GM18498 (cell line): ENCODE results near the gene LCN10.
"Not testable (repeated sequence)": the region's sequence is repeated elsewhere in the genome, so short reads cannot be mapped to it uniquely, and the experiment has no call there.

Experiments
- ATAC-seq: cut with Tn5 transposase; IDR thresholded peaks from one replicate; pipeline ENCODE4 v1.9.1; 2021; ENCODE audit warnings: mild to moderate bottlenecking, moderate library complexity; ENCODE audit not compliant: unreplicated experiment

The LCN10 gene

DNA sequence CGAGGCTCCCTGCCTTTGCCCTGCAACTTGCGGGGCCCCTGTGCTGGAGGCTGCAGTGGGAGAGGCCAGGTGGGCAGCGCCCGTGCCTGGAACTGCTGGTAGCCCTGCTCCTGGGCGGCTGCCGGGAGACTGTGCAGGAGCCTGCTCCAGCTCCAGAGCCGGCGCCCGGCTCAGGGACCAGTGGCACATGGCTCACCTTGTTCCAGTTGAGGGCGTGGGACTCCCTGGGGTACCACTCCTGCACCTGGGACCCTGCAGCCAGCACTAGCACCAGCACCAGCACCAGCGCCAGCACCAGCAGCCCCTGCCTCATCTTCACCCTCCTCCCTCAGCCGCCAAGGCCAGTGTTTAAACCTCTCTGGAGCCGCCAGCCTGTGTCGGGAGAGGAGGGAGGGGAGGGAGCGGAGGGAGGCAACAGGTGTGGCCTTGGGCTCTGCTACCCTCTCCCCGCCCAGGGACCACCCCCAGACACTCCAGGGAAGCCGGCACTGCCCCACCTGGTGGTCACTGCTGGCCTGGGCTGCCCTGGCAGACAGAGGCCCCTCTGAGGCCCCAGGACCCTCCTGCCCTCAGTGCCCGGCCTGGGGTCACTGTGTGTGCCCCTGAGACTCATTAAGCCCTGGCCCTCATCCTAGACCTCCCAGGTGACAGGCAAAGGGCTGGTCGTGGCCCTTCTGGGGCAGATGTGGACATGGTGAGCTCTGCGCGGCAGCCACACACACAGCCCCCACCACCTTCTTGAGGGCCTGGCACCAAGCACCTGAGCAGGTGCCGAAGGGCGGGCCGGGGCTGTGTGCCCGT lies at the start of gene LCN10:
TSS of gene LCN10 (minus strand) at position 350 of the 801 bp plus-strand sequence. CDS start at position 313, 37 bp downstream.
- ATAC-seq: no peak

DNA sequence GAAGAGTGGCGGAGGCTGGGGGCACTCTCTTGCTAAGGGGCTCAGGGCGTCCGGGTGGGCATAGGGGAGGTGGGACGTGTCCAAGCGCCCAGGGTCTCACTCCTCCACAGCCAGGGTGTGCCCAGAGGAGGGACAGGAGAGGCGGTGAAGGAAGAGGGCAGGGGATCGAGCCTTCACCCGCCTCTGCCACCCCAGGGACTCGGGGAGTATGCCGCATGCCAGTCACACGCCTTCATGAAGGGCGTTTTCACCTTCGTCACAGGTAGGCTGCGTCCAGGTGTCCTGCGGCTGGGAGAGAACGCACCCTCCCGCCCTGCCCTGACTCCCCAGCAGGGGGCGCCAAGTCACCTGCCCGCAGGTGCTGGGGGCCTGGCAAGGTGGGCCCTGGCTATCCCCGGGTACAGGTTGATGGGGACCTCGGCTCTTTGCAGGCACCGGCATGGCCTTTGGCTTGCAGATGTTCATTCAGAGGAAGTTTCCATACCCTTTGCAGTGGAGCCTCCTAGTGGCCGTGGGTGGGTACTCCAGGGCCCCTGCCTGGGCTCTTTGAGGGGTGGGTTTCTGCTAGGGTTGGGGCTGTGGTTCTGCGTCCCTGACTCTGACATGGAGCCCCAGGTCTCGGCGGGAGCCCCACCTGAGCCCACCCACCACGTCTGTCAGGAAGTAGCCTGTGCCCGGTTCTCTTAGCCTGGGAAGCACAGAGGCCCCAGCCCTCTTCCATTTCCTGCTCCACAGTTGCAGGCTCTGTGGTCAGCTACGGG lies 49.0 kb upstream of the LCN10 start:
- ATAC-seq: peak; percentile 6

DNA sequence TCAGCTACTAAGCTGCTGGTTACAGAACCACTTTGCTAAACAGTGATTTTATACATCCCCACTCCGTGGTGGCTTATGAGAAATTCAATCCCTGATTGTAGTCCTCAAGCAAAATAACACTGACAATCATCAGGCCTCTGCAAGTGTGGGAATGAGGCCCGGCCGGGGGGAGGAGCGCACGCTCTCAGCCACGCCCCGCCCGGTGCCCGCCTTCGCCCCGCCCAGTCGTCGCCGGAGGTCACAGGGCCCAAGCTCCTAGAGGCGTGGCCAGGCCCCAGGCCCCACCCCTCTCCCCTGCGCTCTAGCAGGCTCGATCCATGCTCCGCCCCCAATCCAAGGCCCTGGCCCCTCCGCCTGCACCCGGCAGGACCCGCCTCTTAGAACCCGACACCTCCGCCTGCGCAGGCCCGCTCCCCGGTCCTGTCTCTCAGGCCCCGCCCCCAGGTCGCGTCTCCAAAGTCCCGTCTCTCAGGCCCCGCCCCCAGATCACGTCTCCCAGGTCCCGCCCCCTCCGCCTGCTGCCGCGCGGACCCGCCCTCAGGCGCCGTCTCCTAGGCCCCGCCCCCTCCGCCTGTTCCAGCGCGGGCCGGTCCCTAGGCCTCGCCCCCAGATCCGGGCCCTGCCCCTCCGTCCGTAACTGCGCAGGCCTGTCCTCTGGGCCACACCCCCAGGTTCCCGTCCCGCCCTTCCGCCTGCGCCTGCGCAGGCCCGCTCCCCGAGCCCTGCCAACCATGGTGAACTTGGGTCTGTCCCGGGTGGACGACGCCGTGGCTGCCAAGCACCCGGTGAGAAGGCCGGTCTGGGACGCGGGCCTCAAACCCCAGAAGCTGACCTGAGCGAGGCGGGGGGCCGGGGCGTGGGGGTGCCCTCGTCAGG lies 48.1 kb upstream of the LCN10 start, which contains the start of gene TMEM141:
TSS of gene TMEM141 (plus strand) at position 705 of the 876 bp plus-strand sequence. CDS start at position 732, 27 bp downstream.
- ATAC-seq: peak; percentile 87

DNA sequence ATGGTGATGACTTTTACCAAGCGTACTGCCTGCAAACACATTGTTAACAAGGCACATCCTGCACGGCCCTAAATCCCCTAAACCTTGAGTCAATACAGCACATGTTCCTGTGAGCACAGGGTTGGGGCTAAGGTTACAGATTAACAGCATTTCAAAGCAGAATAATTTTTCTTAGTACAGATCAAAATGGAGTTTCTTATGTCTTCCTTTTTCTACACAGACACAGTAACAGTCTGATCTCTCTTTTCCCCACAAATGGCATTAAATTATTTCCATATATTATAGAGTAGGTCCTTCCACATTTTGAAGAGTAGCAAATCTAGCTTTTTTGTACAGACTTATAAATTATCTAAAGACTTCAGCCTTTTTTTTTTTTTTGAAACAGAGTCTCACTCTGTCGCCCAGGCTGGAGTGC lies 46.8 kb upstream of the LCN10 start:
- no peak for ATAC-seq

DNA sequence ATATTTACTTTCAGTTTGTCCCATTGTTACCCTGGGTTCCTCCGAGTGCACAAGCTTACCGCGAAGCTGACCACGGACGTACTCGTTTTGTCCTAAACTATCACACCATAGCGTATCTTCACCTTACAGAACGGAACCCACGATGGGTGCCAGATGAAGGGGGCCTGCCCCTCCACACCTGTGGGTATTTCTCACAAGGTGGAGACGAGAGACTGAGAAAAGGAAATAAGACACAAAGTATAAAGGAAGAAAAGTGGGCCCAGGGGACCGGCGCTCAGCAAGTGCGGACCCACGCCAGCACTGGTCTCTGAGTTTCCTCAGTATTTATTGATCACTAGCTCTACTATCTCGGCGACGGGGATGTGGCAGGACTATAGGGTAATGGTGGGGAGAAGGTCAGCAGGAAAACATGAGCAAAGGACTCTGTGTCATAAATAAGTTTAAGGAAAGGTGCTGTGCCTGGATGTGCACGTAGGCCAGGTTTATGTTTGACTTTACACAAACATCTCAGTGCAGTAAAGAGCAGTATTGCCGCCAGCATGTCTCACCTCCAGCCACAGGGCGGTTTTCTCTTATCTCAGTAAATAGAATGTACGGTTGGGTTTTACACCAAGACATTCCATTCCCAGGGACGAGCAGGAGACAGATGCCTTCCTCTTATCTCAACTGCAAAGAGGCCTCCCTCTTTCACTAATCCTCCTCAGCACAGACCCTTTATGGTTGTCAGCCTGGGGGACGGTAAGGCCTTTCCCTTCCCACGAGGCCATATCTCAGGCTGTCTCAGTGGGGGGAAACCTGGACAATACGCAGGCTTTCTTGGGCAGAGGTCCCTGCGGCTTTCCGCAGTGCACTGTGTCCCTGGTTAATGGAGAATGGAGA lies 46.1 kb upstream of the LCN10 start:
- ATAC-seq: not testable (repeated sequence)

DNA sequence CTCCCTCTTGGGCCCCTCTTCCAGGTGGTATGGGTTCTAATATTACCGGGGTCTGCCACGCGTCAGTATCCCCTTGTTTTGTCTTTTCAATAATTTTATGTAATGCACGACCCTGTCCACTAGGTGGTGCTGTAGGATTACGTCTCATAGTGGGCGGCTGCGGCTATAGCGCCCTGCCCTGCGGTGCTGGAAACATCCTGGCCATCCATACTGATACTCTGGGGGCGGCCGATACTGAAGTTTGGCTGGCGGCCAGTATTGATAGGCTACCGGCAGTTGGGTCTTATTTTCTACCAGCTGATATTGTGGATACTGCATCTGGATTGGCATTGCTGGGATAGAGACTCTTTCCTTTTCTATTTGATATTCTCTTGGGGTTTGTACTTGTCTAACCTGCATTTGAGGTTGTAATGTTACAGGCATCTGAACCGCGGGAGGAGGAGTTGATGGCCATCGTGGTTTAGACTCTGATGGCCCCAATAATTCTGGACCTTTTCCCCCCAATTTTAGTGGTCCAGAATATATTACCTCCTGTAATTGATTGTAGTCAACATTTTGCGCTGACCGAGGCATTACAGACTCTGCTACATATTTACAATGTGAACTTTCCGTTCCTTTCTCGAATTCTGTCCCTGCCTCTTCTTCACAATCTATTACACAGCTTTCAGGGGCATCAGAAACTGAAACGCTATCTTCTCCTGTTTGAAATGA lies 45.1 kb upstream of the LCN10 start:
- ATAC-seq: no peak

DNA sequence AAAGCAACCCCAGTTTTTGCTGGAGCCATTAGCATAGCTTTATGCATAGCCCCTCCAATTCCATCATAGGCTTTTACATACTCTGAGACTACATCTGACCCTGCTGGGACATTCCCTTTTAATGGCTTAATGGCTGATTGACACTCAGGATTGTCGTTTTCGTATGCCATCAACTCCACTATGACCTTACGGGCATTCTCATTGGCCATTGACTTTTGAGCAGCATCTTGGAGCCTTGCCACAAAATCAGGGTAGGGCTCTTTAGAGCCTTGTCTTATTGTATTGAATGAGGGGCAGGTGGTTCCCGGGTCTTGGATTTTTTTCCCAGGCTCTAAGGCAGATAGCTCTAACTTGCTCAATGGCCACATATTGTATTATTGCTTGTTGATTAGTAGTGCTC lies 44.2 kb upstream of the LCN10 start:
- ATAC-seq: not testable (repeated sequence)

DNA sequence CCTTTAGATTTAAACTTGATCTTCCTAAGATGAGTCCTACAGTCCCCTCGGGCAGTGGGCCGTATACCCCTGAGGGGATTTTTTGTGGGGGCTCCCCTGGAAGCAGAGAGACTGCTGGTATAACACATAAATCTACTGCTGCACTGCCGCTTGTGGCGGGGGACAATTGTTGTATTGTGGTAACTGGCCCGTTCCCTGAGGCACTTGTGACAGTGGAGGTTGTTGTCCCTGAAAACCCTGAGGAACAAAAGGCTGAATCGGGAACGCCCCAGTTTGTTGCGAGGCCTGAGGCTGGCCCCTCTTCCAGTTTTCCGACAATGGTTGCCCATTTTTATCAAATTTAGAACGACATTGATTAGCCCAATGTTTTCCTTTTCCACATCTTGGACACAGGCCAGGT lies 43.7 kb upstream of the LCN10 start:
- no peak for ATAC-seq

DNA sequence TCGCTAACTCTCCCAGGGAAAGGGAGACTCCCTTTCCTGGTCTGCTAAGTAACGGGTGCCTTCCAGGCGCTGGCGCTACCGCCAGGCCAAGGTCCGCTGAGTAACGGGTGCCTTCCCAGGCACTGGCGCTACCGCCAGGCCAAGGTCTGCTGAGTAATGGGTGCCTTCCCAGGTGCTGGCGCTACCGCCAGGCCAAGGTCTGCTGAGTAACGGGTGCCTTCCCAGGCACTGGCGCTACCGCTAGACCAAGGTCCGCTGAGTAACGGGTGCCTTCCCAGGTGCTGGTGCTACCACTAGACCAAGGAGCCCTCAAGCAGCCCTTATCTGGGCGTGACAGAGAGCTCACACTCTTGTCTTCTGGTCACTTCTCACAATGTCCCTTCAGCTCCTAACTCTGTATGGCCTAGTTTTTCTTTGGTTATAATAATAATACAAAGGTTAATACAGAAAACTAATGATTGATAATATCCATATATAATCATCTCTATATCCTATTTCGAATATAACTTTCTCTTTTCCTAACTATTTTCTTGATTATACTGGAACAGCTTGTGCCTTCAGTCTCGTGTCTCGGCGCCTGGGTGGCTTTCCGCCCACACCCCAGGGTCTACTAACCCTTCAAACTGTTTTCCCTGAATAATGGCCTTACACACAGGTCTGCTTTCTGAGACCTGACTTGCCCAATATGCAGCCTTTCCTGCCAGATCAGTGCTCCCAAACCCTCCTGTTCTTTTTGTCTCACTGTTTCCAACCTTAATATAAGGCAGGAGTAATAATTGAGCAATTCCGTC lies 43.0 kb upstream of the LCN10 start:
- not testable (repeated sequence) for ATAC-seq

DNA sequence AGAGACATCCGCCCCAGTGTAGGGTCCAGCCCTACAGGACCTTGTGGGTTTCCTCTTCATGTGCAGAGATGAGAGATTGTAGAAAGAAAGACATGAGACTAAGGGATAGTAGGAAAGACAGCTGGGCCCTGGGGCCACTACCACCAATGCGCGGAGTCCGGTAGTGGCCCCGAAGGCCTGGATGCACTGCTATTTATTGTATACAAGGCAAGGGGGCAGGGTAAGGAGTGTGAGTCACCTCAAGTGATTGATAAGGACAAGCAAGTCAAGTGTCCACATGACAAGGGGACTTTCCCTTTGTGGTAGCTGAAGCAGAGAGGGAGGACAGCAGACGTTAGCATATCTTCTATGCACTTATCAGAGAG lies 42.2 kb upstream of the LCN10 start:
- no peak for ATAC-seq

DNA sequence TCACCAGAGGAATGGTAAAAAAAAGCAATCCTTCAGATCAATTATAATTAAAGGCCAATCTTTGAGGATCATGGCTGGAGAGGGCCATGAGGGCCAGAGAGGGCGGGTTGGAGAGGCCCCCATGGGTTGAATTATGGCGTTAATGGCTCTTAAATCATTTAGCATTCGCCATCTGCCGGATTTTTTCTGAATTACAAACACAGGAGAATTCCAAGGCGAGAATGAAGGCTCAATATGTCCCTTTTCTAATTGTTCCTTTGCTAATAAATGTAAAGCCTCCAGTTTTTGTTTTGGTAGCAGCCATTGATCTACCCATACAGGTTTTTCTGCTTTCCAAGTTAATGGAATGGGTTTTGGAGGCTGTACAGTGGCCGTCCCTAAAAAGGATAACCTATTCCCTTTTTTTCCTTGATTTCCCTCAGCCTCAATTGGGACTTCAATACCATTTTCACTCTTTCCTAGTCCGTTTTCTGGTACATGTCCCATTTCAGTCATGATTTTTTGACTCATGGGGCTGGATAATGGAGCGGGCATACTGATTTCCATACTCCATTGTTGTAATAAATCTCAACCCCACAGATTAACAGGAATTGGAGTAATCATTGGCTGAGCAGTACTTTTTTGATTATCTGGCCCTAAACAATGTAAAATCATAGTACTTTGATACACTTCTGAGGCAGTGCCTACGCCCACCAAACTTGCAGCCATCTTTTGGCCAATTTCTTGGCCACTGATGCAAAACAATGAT lies 41.7 kb upstream of the LCN10 start:
- ATAC-seq: no peak

DNA sequence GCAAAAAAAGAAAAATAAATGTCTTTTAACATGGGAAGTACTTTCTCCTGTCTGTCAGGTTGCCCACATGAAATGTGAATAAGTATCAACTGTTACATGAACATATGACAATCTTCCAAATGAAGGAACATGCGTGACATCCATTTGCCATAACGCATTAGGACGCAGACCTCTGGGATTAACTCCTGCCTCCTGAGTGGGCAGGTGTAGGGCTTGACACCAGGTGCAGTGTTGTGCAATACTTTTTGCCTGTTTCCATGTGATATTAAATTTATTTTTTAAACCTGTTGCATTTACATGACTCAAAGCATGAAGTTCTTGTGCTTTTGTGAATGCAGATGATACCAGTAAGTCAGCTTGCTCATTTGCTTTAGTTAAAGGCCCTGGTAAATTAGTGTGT lies 39.7 kb upstream of the LCN10 start:
- ATAC-seq: no peak

DNA sequence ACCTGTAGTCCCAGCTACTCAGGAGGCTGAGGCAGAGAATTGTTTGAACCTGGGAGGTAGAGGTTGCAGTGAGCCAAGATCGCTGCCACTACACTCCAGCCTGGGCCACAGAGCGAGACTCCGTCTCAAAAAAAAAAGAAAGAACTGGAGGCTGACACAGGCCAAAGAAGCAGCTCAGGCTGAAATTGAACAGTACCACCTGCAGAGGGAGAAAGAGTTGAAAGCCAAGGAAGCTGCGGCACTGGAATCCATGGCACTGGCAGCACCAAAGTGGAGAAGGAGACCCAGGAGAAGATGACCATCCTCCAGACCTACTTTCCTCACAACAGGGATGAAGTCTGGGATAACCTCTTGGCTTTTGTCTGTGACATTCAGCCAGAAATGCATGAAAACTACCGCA lies 37.1 kb upstream of the LCN10 start:
- ATAC-seq: no peak

DNA sequence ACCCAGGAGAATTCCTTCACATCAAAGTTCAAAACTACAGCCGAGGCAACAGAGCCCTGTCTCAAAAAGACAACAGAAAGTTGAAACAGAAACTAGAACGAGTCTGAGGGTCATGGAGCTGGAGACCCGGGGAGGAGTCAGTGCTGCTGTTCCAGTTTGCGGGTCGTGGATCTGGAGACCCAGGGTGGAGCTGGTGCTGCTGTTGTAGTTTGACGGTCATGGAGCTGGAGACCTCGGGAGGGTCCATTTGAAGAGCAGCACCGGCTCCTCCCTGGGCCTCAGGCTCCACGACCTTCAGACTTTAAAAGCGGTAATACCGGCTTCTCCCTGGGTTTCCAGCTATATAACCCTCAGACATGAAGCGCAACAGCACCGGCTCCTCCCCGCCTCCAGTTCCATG lies 34.6 kb upstream of the LCN10 start:
- no peak for ATAC-seq

DNA sequence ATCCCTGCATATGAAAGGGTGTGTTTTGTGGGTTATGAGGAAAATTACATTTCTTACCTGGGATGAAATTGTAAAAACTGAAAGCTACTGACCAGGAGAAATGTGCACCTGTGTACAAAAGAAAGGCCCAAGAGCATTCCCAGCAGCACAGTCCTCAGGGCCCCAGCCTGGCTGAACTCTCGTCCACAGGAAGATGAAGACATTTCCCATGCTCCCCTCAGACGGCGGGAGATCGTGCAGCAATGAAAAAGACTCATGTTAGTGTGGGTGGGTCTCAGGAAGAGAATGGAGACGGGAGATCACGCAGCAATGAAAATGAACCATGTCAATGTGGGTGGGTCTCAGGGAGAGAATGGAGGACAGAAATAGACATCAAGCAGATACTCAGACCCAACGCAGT lies 34.2 kb upstream of the LCN10 start:
- ATAC-seq: no peak

DNA sequence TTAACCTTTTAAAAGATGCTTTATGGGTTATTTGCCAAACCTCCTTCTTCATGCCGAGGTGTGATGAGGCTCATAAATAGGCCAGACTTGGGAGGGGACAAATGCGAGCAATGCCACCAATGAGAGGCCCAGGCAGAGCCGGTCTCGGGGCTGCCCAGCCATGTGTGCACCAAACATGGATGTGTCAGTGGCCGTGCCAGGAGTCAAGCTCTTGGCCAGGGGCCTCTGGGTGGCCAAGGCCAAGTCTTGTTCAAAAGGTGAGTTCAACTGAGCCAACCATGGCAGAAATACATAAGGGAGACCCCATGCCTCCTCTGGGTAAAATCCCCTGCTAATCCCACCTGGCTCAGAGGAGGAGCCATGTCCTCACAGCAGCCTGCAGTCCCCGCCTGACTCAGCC lies 32.5 kb upstream of the LCN10 start:
- ATAC-seq: no peak

DNA sequence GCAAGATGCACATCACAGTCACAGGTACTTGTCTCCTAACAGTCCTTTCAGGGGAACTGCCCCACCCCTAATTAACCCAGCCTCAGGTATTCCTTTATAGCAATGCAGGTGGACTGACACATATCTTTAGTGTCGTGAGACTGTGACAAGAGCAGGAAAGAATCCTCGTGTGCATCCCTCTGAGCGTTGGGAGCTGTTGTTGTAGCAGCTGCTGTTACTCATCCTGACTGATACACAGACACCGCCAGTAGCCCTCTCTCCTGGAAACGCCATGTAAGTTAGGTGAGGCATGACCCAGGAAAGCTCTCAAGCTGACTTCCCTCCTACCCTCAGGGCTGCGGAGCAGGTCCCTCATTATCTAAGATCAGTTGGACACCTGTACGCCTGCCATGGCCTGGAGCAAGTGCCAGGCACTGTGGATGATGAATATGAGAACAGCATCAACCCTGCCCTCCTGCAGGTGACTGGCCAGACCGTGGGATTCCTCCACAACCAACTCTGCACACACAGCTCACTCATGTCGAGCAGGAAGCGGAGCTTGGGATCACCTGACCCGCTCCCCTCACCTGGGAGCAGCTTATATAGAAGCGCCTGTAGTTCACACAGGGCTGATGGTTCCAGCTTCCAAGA lies 31.8 kb upstream of the LCN10 start:
- ATAC-seq: no peak
